GM12873 (cell line): ENCODE measurements around the gene PLB1.

ENCODE experiments used
- CTCF ChIP-seq: IDR thresholded peaks from 2 replicates; pipeline ENCODE4 v1.5.1; 2012; ENCODE audit warnings: low read depth, mild to moderate bottlenecking, moderate library complexity, low read length, control low read depth; ENCODE audit not compliant: insufficient read depth; ENCODE audit errors: missing control alignments

PLB1 gene

DNA sequence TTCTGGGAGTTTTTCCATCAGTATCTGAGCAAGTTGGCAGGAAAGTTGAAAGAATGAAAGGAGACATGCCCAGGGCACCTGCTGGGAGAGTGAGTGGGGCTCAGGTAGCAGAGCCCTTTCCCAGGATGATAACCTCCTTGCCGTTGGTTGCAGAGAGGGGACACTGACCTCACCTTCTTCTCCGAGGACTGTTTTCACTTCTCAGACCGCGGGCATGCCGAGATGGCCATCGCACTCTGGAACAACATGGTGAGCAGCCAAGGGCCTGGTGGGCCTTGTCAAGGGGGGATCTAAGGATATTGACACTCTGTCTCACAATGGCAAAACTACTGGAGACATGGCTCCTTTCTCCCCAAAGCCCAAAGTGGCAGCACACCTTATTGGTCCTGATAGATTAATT lies 136.9 kb downstream of the PLB1 start:
- TF ChIP-seq CTCF: no peak

DNA sequence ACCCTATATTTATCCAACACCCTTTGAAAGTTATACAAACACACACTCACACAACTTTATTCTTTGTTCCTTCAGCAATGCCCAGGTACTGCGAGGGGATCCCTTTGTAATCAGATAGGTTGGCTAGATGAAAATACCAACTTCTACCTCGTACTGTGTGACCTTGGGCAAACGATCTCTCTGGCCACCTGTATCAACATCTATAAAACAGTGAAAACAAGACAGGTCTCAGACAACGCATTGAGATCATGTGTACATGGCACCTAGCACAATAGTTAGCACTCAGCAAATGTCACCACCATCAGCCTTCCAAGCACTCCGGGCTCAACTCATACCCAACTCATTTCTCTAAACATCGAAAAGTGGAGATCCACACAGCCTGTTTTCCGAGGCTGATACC lies 137.3 kb downstream of the PLB1 start:
- no peak for TF ChIP-seq CTCF

GRCh38 chr2:28633746-28634145 lies 137.9 kb downstream of the PLB1 start:
- TF ChIP-seq CTCF: no peak

DNA sequence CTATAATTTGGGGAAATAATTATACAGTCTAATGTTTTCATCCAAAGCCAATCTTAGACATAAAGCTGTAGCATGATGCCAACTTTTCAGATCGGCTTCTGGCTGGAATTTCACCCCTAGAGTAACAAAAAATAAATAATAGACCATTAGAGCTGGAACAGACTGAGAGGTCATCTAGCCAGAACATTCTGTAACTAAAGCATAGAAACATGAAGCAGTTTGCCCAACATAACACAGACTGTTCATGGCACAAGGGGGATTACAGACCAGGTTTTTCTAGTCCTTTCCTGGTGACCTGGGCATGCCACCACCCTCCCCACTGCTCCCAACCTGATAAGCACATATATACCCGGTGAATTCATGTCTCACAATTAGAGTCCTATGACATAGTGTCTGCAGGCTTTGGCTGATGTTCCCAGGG lies 139.3 kb downstream of the PLB1 start:
- TF ChIP-seq CTCF: no peak

DNA sequence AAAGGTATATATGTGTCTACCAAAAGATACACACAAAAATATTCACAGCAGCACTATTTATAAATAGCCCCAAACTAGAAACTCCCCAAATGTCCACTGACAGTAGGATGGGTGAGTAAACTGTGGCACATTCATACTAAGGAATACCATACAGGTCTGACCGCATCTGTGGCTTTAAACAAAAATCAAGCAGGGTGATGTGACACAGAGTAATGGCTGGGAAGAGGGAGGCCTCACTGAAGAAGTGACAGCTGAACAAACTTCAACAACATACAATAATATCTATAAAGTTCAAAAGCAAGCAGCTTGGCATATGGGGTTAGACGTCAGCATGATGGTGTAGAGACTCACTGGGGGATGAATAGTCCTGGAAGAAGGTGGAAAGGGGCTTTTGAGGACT lies 140.6 kb downstream of the PLB1 start:
- no peak for TF ChIP-seq CTCF

GRCh38 chr2:28637066-28638047 lies 141.5 kb downstream of the PLB1 start:
- TF ChIP-seq CTCF: no peak

DNA sequence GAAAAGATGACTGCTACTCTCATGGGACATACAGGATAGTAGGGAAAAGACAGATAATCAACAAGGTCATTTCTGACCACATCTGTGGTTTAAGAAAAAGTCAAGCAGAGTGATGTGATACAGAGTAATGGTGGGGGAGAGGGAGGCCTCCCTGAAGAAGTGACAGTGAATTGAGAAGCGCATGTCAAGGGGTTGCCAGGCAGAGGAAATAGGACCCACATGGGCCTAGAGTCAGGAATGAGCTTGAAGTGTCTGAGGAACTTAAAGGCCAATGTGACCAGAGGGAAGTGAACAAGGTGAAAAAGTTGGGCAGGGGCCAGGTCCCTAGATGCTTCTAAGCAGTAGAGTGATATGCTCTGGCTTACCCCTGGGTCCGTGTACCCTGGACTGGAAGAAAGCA lies 142.2 kb downstream of the PLB1 start:
- TF ChIP-seq CTCF: no peak
